ENCODE data around the gene TOMM6. TPM values are rescaled to one million over a fixed set of nuclear protein-coding genes. Genes with fewer than 3 reads are reported as not detected.

TOMM6 gene
- total RNA-seq, 3 donors from 2014 or later (not counting 1 experiment from before 2014, with no cell fraction given) = 95.0 to 109 (median 96.6) TPM

- Mint-ChIP-seq H3K4me1 (no peaks in the 10 kb centered on the region), H3K36me3 (no peaks in the 10 kb centered on the region), H3K27ac (no peak overlapping the region), H3K27me3 (ENCODE audit: low read depth in 2 of 2) (no peaks in the 10 kb centered on the region), H3K9me3 (no peaks in the 10 kb centered on the region), H3K4me3 (no peak overlapping the region)
- TF ChIP-seq CTCF (IDR thresholded peaks at IDR 0.05) = no peak
- Histone ChIP-seq H3K4me1 (ENCODE audit: control insufficient read depth, insufficient read depth, low read length) (no peaks in the 10 kb centered on the region), H3K27ac (ENCODE audit: low read length) (no peak overlapping the region), H3K4me3 (ENCODE audit: low read length) (no peak overlapping the region), H3K36me3 (ENCODE audit: control insufficient read depth, insufficient read depth, low read length) (no peaks in the 10 kb centered on the region), H3K27me3 (ENCODE audit: control insufficient read depth, insufficient read depth, low read length) (no peaks in the 10 kb centered on the region), H3K9me3 (ENCODE audit: control insufficient read depth, insufficient read depth, low read length) (no peaks in the 10 kb centered on the region)
- intact Hi-C loops (cut with micrococcal nuclease) = no loop called here
- WGBS (ENCODE audit: insufficient coverage) = 90% methylated on average over 4 of the region's 4 CpGs
- ATAC-seq (no peak), DNase-seq (no peak)
Observed at GRCh38 chr6:41818271-41819054, 31.0 kb downstream of the TOMM6 start.

- H3K36me3 Mint-ChIP-seq = no peaks in the 10 kb centered on the region
- H3K36me3 ChIP-seq (ENCODE audit: control insufficient read depth, insufficient read depth, low read length) = no peaks in the 10 kb centered on the region
- no peaks in the 10 kb centered on the region for H3K27me3 Mint-ChIP-seq (ENCODE audit: low read depth in 2 of 2)
- no peak overlapping the region for H3K27ac Mint-ChIP-seq
- H3K4me3 Mint-ChIP-seq = no peak overlapping the region
- H3K27ac ChIP-seq (ENCODE audit: low read length) = no peak overlapping the region
- intact Hi-C loops (cut with micrococcal nuclease) = no loop called here
- ATAC-seq (no peak), DNase-seq (no peak)
- H3K27me3 ChIP-seq (ENCODE audit: control insufficient read depth, insufficient read depth, low read length) = no peaks in the 10 kb centered on the region
- no peaks in the 10 kb centered on the region for H3K4me1 ChIP-seq (ENCODE audit: control insufficient read depth, insufficient read depth, low read length)
- no peaks in the 10 kb centered on the region for H3K4me1 Mint-ChIP-seq
- no peak overlapping the region for H3K4me3 ChIP-seq (ENCODE audit: low read length)
- no peaks in the 10 kb centered on the region for H3K9me3 Mint-ChIP-seq
- no peaks in the 10 kb centered on the region for H3K9me3 ChIP-seq (ENCODE audit: control insufficient read depth, insufficient read depth, low read length)
- WGBS (ENCODE audit: insufficient coverage) = 100% methylated on average over 1 of the region's 4 CpGs
- no peak for TF ChIP-seq CTCF (IDR thresholded peaks at IDR 0.05)
Observed at GRCh38 chr6:41821266-41821665, 33.8 kb downstream of the TOMM6 start.

DNA sequence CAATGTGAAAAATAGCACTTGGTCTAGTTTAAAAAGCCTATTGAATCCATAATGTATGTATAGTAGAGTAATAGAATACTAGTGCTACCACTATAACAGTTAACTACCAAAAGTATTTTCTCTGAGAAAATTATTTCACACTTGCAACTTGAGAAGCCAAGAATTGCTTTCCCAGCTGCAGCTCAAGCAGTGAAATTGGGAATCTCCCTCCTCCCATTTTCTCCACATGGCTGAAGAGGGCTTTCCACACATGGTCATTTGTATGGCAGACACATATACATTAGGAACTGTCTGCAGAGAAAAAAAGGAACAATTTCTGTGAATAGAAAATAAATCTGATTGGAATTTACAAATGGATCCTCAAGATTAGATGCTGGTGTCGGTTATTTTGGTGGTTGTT, 34.5 kb downstream of the TOMM6 start:
- ATAC-seq = no peak
- H3K27ac ChIP-seq (ENCODE audit: low read length) = no peak overlapping the region
- H3K4me3 Mint-ChIP-seq = no peak overlapping the region
- no peaks in the 10 kb centered on the region for H3K27me3 Mint-ChIP-seq (ENCODE audit: low read depth in 2 of 2)
- intact Hi-C loops (cut with micrococcal nuclease) = no loop called here
- no peaks in the 10 kb centered on the region for H3K4me1 Mint-ChIP-seq
- no peaks in the 10 kb centered on the region for H3K27me3 ChIP-seq (ENCODE audit: control insufficient read depth, insufficient read depth, low read length)
- H3K9me3 Mint-ChIP-seq = no peaks in the 10 kb centered on the region
- TF ChIP-seq CTCF (IDR thresholded peaks at IDR 0.05) = no peak
- H3K4me1 ChIP-seq (ENCODE audit: control insufficient read depth, insufficient read depth, low read length) = no peaks in the 10 kb centered on the region
- no peaks in the 10 kb centered on the region for H3K9me3 ChIP-seq (ENCODE audit: control insufficient read depth, insufficient read depth, low read length)
- no peak for DNase-seq
- H3K4me3 ChIP-seq (ENCODE audit: low read length) = no peak overlapping the region
- H3K36me3 Mint-ChIP-seq = no peaks in the 10 kb centered on the region
- no peaks in the 10 kb centered on the region for H3K36me3 ChIP-seq (ENCODE audit: control insufficient read depth, insufficient read depth, low read length)
- 100% methylated on average over 1 of the region's 1 CpG for WGBS (ENCODE audit: insufficient coverage)
- no peak overlapping the region for H3K27ac Mint-ChIP-seq

- H3K36me3 ChIP-seq (ENCODE audit: control insufficient read depth, insufficient read depth, low read length) = no peaks in the 10 kb centered on the region
- no peak overlapping the region for H3K27ac ChIP-seq (ENCODE audit: low read length)
- ATAC-seq = no peak
- TF ChIP-seq CTCF (IDR thresholded peaks at IDR 0.05) = no peak
- Mint-ChIP-seq H3K27ac (no peak overlapping the region), H3K9me3 (no peaks in the 10 kb centered on the region), H3K4me3 (no peak overlapping the region), H3K4me1 (no peaks in the 10 kb centered on the region), H3K27me3 (ENCODE audit: low read depth in 2 of 2) (no peaks in the 10 kb centered on the region), H3K36me3 (no peaks in the 10 kb centered on the region)
- 100% methylated on average over 1 of the region's 1 CpG for WGBS (ENCODE audit: insufficient coverage)
- H3K27me3 ChIP-seq (ENCODE audit: control insufficient read depth, insufficient read depth, low read length) = no peaks in the 10 kb centered on the region
- DNase-seq = no peak
- H3K9me3 ChIP-seq (ENCODE audit: control insufficient read depth, insufficient read depth, low read length) = no peaks in the 10 kb centered on the region
- H3K4me3 ChIP-seq (ENCODE audit: low read length) = no peak overlapping the region
- H3K4me1 ChIP-seq (ENCODE audit: control insufficient read depth, insufficient read depth, low read length) = no peaks in the 10 kb centered on the region
- intact Hi-C loops (cut with micrococcal nuclease) = no loop called here
Observed at GRCh38 chr6:41823178-41823577, 35.7 kb downstream of the TOMM6 start.
